ENCODE results near the gene HGFAC. TPM values are rescaled to one million over a fixed set of nuclear protein-coding genes. Genes with fewer than 3 reads are reported as not detected.

HGFAC gene
- polyA plus RNA-seq: under 1 TPM in 2 of 4 donors, not detected in 2; 0.21 to 0.30 TPM
- long read RNA-seq, donor 1: 0 reads
- long read RNA-seq, donor 2: 0 reads
- long read RNA-seq, donor 3: 0 reads
- long read RNA-seq, donor 4: 0 reads
- long read RNA-seq, donor 5: 0 reads
- long read RNA-seq, donor 6: 0 reads
- long read RNA-seq, donor 7: 0 reads
- long read RNA-seq, donor 8: 0 reads
- long read RNA-seq, donor 9: 0 reads
- long read RNA-seq, donor 10: 0 reads

GRCh38 chr4:3441501-3442459 is at the start of gene HGFAC:
HGFAC (plus strand) TSS chr4:3441968; CDS start chr4:3442002, 34 bp downstream.
- H3K4me3 ChIP-seq (ENCODE audit: low read depth in 1 of 3, low read length in 3 of 3): no peak within 1 kb of the TSS
- DNase-seq: no peak
- no peak for FAIRE-seq
- H3K4me1 ChIP-seq (ENCODE audit: control insufficient read depth in 3 of 3, insufficient read depth in 2 of 3, low read depth in 1 of 3, low read length in 2 of 3): no peaks in the 10 kb centered on the region
- no peak within 1 kb of the TSS for H3K27ac ChIP-seq (ENCODE audit: low read depth in 1 of 3, low read length in 2 of 3)
- H3K27me3 ChIP-seq (ENCODE audit: control insufficient read depth in 3 of 3, insufficient read depth in 3 of 3, low read length in 3 of 3): no peaks in the 10 kb centered on the region
- 58 to 73% (median 60%) methylated on average over 23 to 27 of the region's 27 CpGs for WGBS, 3 donors
- no peaks in the 10 kb centered on the region for H3K36me3 ChIP-seq (ENCODE audit: control insufficient read depth in 3 of 3, insufficient read depth in 2 of 3, low read depth in 1 of 3, low read length in 3 of 3)
- no peaks in the 10 kb centered on the region for H3K9me3 ChIP-seq (ENCODE audit: control insufficient read depth in 2 of 2, insufficient read depth in 1 of 2, low read depth in 1 of 2, low read length in 1 of 2)

GRCh38 chr4:3392321-3392720 is 49.4 kb upstream of the HGFAC start:
- H3K36me3 ChIP-seq (ENCODE audit: control insufficient read depth in 3 of 3, insufficient read depth in 2 of 3, low read depth in 1 of 3, low read length in 3 of 3): peaks cover 0 to 18% (median 0%) of the 10 kb centered on the region in 3 donors
- H3K27me3 ChIP-seq (ENCODE audit: control insufficient read depth in 3 of 3, insufficient read depth in 3 of 3, low read length in 3 of 3): no peaks in the 10 kb centered on the region
- H3K4me1 ChIP-seq (ENCODE audit: control insufficient read depth in 3 of 3, insufficient read depth in 2 of 3, low read depth in 1 of 3, low read length in 2 of 3): peaks cover 0 to 4% (median 0%) of the 10 kb centered on the region in 3 donors
- H3K27ac ChIP-seq (ENCODE audit: low read depth in 1 of 3, low read length in 2 of 3): no peak overlapping the region
- DNase-seq: no peak
- H3K4me3 ChIP-seq (ENCODE audit: low read depth in 1 of 3, low read length in 3 of 3): no peak overlapping the region
- no peaks in the 10 kb centered on the region for H3K9me3 ChIP-seq (ENCODE audit: control insufficient read depth in 2 of 2, insufficient read depth in 1 of 2, low read depth in 1 of 2, low read length in 1 of 2)
- 87 to 88% (median 88%) methylated on average over 4 of the region's 4 CpGs for WGBS, 3 donors
- no peak for FAIRE-seq

- no peak for FAIRE-seq
- 89 to 90% (median 90%) methylated on average over 8 of the region's 8 CpGs for WGBS, 3 donors
Observed at GRCh38 chr4:3393171-3393570, 48.6 kb upstream of the HGFAC start.

GRCh38 chr4:3396600-3396999 is 45.2 kb upstream of the HGFAC start:
- H3K9me3 ChIP-seq (ENCODE audit: control insufficient read depth in 2 of 2, insufficient read depth in 1 of 2, low read depth in 1 of 2, low read length in 1 of 2): no peaks in the 10 kb centered on the region
- FAIRE-seq (no peak), DNase-seq (no peak)
- H3K4me1 ChIP-seq (ENCODE audit: control insufficient read depth in 3 of 3, insufficient read depth in 2 of 3, low read depth in 1 of 3, low read length in 2 of 3): no peaks in the 10 kb centered on the region
- no peak overlapping the region for H3K4me3 ChIP-seq (ENCODE audit: low read depth in 1 of 3, low read length in 3 of 3)
- H3K27me3 ChIP-seq (ENCODE audit: control insufficient read depth in 3 of 3, insufficient read depth in 3 of 3, low read length in 3 of 3): no peaks in the 10 kb centered on the region
- H3K27ac ChIP-seq (ENCODE audit: low read depth in 1 of 3, low read length in 2 of 3): no peak overlapping the region
- H3K36me3 ChIP-seq (ENCODE audit: control insufficient read depth in 3 of 3, insufficient read depth in 2 of 3, low read depth in 1 of 3, low read length in 3 of 3): peaks cover 0 to 9% (median 0%) of the 10 kb centered on the region in 3 donors
- WGBS, 3 donors: 70 to 95% (median 73%) methylated on average over 2 of the region's 2 CpGs

More at GRCh38 chr4:3393171-3393570, 48.6 kb upstream of the HGFAC start:
- Histone ChIP-seq H3K36me3 (ENCODE audit: control insufficient read depth in 3 of 3, insufficient read depth in 2 of 3, low read depth in 1 of 3, low read length in 3 of 3) (peaks cover 0 to 19% (median 0%) of the 10 kb centered on the region in 3 donors), H3K9me3 (ENCODE audit: control insufficient read depth in 2 of 2, insufficient read depth in 1 of 2, low read depth in 1 of 2, low read length in 1 of 2) (no peaks in the 10 kb centered on the region), H3K4me1 (ENCODE audit: control insufficient read depth in 3 of 3, insufficient read depth in 2 of 3, low read depth in 1 of 3, low read length in 2 of 3) (peaks cover 0 to 3% (median 0%) of the 10 kb centered on the region in 3 donors), H3K27ac (ENCODE audit: low read depth in 1 of 3, low read length in 2 of 3) (no peak overlapping the region), H3K27me3 (ENCODE audit: control insufficient read depth in 3 of 3, insufficient read depth in 3 of 3, low read length in 3 of 3) (no peaks in the 10 kb centered on the region), H3K4me3 (ENCODE audit: low read depth in 1 of 3, low read length in 3 of 3) (no peak overlapping the region)
- DNase-seq: no peak

- 90 to 94% (median 93%) methylated on average over 11 of the region's 11 CpGs for WGBS, 3 donors
- FAIRE-seq: no peak
- H3K27me3 ChIP-seq (ENCODE audit: control insufficient read depth in 3 of 3, insufficient read depth in 3 of 3, low read length in 3 of 3): no peaks in the 10 kb centered on the region
Observed at GRCh38 chr4:3397128-3397527, 44.6 kb upstream of the HGFAC start.

GRCh38 chr4:3399277-3400194 is 42.2 kb upstream of the HGFAC start:
- Histone ChIP-seq H3K27me3 (ENCODE audit: control insufficient read depth in 3 of 3, insufficient read depth in 3 of 3, low read length in 3 of 3) (no peaks in the 10 kb centered on the region), H3K9me3 (ENCODE audit: control insufficient read depth in 2 of 2, insufficient read depth in 1 of 2, low read depth in 1 of 2, low read length in 1 of 2) (peaks cover 0 to 18% of the 10 kb centered on the region in 2 donors), H3K27ac (ENCODE audit: low read depth in 1 of 3, low read length in 2 of 3) (no peak overlapping the region), H3K4me3 (ENCODE audit: low read depth in 1 of 3, low read length in 3 of 3) (no peak overlapping the region), H3K4me1 (ENCODE audit: control insufficient read depth in 3 of 3, insufficient read depth in 2 of 3, low read depth in 1 of 3, low read length in 2 of 3) (no peaks in the 10 kb centered on the region), H3K36me3 (ENCODE audit: control insufficient read depth in 3 of 3, insufficient read depth in 2 of 3, low read depth in 1 of 3, low read length in 3 of 3) (peaks cover 0 to 14% (median 0%) of the 10 kb centered on the region in 3 donors)
- FAIRE-seq (no peak), DNase-seq (no peak)
- WGBS, 3 donors: 72 to 86% (median 72%) methylated on average over 5 of the region's 5 CpGs

More at GRCh38 chr4:3397128-3397527, 44.6 kb upstream of the HGFAC start:
- H3K4me1 ChIP-seq (ENCODE audit: control insufficient read depth in 3 of 3, insufficient read depth in 2 of 3, low read depth in 1 of 3, low read length in 2 of 3): no peaks in the 10 kb centered on the region
- no peaks in the 10 kb centered on the region for H3K9me3 ChIP-seq (ENCODE audit: control insufficient read depth in 2 of 2, insufficient read depth in 1 of 2, low read depth in 1 of 2, low read length in 1 of 2)
- no peak overlapping the region for H3K27ac ChIP-seq (ENCODE audit: low read depth in 1 of 3, low read length in 2 of 3)
- DNase-seq: no peak
- peaks cover 0 to 12% (median 0%) of the 10 kb centered on the region in 3 donors for H3K36me3 ChIP-seq (ENCODE audit: control insufficient read depth in 3 of 3, insufficient read depth in 2 of 3, low read depth in 1 of 3, low read length in 3 of 3)
- H3K4me3 ChIP-seq (ENCODE audit: low read depth in 1 of 3, low read length in 3 of 3): no peak overlapping the region

GRCh38 chr4:3401436-3402171 is 40.2 kb upstream of the HGFAC start:
- no peak overlapping the region for H3K27ac ChIP-seq (ENCODE audit: low read depth in 1 of 3, low read length in 2 of 3)
- peaks cover 0 to 26% (median 0%) of the 10 kb centered on the region in 3 donors for H3K36me3 ChIP-seq (ENCODE audit: control insufficient read depth in 3 of 3, insufficient read depth in 2 of 3, low read depth in 1 of 3, low read length in 3 of 3)
- H3K9me3 ChIP-seq (ENCODE audit: control insufficient read depth in 2 of 2, insufficient read depth in 1 of 2, low read depth in 1 of 2, low read length in 1 of 2): peaks cover 0 to 28% of the 10 kb centered on the region in 2 donors
- FAIRE-seq (no peak), DNase-seq (no peak)
- H3K4me1 ChIP-seq (ENCODE audit: control insufficient read depth in 3 of 3, insufficient read depth in 2 of 3, low read depth in 1 of 3, low read length in 2 of 3): no peaks in the 10 kb centered on the region
- no peaks in the 10 kb centered on the region for H3K27me3 ChIP-seq (ENCODE audit: control insufficient read depth in 3 of 3, insufficient read depth in 3 of 3, low read length in 3 of 3)
- H3K4me3 ChIP-seq (ENCODE audit: low read depth in 1 of 3, low read length in 3 of 3): no peak overlapping the region
- 92 to 94% (median 94%) methylated on average over 22 of the region's 22 CpGs for WGBS, 3 donors
